GM19463 (cell line): ENCODE results near the gene FAM221B.

Experiments
- ATAC-seq: cut with Tn5 transposase; IDR thresholded peaks from one replicate; pipeline ENCODE4 v1.9.1; 2021; ENCODE audit warnings: mild to moderate bottlenecking, moderate library complexity; ENCODE audit not compliant: unreplicated experiment

Gene FAM221B

DNA sequence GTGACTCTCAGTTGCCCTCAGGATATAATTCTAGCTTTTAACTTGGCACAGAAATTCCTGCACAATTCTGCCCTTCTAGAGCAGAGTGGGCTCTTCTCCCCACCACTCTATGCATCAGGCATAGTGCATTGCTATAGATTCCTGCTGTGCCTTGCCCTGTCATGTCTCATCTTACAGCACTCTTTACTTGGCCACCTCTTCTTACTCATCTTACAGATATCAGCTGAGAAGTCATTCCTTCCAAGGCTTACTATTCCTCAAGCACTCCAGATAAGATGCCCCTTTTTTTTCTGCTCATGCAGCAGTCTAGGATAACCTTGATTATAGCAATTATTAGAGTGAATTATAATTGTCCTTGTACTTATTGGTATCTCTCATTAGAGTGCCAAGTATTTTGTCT, 5.6 kb downstream of the FAM221B start:
- ATAC-seq: no peak

DNA sequence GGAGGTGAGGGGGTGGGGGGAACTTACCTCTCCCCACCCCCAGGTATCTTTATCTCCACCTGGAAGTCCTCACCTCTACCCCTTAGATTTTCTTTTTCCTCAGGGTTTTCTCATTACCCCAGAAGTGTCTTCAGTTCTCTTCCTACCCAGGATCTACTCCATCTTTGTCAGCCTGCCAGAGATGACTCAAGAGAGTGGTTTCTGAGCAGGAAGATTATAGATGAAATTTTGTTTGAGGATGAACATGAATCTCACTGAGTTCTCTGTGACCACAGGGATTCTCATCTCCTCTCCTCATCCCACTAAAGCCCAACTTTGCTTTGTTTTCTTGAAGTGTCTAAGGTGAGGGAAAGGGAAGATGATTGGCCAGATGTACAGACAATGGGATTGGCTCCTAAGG, 8.5 kb downstream of the FAM221B start:
- no peak for ATAC-seq

DNA sequence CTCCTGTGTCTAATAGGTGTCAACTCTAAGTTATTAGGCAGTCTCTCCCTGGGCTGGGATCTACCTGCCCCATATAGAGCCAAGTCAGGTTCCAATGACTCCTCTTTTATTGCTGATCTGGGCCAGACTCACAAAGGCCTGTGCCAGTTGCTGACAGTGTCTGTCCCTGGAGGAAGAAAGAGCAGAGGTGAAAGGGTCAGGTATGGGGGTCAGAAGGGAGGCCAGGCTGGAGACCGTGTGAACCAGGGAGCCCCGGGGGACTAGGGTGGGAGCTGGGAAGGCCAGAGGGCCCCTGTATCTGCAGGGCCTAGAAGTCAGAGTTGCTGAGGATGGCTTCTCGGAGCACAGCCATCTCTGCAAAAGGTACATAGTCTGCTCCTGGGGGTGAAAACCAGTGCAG, 10.2 kb downstream of the FAM221B start:
- no peak for ATAC-seq

DNA sequence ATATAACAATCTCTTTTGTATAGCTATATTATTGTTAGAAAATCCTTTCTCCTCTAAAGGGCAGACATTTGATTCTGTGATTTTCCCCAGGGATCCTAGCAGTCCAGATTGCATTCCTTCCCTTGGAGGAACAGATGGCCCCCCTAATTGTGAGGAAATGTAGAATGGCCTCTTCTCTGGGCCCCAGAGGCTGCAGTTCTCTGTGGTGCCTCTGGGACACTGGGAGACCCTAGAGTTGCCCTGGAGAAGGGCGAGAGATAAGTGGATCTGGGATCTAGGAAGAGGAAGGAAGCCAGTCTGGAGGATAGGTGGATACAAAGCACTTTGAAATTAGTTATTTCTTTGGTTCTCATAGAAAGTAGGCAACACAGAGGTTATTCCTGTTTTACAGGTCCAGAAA, 11.8 kb downstream of the FAM221B start:
- ATAC-seq: no peak

DNA sequence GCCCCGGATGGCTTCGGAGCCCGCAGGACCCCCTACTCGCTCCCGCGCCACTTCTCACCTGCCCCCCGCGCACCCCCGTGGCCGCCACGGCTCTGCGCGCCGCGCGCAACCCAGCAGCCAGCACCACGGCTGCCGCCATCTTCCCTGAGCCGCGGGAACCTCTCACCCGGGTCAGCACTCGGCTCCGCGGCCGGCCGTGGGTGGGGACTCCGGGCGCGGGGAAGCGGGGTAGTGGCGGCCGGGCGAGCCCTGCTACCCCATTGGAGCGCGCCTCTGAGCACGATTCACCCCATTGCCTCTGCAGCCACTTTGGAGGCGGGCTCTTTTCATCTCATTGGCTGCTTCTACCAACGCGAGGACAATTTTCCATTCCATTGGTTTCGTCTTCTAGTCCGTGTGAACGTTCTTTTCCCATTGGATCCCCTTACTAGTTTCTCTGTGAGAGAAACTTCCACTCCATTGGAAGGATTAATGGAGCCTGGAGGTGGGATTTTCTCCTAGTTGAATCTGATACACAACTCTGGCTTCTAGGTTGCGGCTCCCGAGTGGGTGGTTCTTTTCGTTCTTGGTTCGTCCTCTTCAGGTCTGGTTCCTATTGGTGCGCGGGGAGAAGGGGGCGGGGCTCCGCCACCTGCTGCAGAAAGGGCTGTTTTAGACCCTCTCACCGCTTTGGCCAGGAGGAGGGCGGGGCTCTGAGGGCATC, 13.5 kb downstream of the FAM221B start, which contains the start of gene HINT2:
TSS of gene HINT2 (minus strand) at position 202 of the 703 bp plus-strand sequence. CDS start at position 139, 63 bp downstream.
- ATAC-seq: peak; percentile 73

DNA sequence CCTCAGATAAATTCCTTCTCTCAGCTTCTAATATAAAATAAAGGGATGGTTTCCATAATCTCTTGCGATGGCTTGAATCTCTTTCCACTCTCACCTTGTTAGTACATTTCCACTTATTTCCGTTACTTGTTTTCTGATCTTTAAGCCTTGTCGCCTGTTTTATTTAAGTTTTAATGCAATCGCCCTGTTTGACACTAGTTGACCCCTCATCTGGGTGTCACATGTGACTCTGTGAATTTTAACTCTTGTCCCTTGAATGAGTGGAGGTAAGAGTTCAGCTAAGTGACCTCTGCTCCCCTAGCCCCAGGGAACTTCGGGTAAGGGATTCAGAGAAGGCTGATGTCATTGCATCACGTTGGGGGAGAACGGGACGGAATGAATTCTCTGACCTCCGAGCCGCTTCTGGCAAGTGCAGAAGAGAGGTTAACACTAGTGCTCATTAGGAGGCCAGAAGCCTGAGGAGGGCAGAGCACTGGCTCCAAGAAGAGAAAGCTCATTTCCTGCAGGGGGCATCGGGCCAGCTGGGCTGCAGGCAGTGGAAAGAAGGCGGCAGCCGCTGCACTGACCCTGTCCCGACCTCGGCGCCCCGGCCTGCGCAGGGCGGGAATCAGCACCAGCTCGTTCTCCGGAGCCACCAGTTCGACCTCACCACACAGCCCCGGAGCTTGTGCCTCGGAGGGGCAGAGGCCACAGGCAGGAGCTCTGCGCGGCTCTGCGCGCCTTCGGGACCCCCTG, 14.3 kb downstream of the FAM221B start:
- peak; percentile 17 for ATAC-seq

DNA sequence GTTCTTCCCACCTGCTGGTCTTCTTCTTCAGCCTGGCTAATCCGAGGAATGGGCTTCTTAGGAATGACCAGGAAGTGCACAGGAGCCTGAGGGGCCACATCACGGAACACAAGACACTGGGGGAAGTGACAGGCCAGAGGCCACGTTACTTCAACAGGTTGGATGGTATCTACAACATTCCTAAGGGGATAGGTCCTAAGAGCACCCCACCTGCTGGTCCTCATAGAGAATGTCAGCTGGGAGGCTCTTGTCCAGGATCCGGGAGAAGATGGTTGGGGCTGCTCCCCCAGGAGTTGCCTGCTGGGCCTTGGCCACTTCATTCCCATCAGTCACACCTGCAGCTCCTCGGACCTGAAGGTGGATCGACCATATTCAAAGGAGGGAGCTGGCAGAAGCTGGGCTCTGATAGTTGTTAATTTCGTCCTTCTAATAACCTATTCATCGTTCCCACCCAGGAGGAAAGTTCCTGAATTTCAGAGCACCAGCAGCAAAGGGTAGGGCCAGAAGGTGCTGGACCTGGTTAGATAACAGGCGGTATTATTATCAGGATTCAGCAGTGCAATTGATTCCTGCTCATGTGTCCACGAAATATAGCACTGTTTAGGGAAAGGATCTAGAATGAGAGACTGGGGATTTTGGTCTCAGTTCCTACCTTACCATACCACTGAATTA, 15.0 kb downstream of the FAM221B start:
- no peak for ATAC-seq

DNA sequence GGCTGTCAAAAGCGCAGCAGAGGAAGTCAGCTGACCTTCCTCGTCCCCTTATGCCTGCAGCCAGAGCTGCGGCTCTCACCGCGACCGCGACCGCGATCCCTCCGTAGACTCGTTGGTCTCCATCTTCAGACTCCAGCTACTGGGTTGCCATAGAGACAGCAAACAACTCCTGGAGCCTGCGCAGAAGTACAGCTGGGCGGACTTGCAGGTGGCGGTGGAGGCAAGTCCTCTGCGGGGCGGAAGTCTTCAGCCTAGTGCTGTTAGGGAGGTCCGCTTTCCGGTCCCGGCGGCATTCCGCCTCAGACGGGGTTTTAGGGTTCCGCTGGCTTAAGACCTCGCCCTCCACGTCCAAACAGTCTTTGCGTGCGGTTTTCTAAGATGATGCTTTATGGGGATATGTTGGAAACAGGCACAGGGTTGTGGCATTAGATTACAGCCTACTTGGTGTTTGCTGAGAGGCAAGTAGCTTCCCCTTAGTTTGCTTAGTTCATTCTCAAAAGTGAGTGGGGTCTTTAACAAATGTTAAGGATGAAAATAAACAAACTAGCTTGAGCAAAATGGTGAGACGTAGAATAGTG, 16.4 kb downstream of the FAM221B start, which contains the start of gene SPAG8:
TSS of gene SPAG8 (minus strand) at position 238 of the 578 bp plus-strand sequence. CDS start at position 123, 115 bp downstream.
- peak; percentile 64 for ATAC-seq

DNA sequence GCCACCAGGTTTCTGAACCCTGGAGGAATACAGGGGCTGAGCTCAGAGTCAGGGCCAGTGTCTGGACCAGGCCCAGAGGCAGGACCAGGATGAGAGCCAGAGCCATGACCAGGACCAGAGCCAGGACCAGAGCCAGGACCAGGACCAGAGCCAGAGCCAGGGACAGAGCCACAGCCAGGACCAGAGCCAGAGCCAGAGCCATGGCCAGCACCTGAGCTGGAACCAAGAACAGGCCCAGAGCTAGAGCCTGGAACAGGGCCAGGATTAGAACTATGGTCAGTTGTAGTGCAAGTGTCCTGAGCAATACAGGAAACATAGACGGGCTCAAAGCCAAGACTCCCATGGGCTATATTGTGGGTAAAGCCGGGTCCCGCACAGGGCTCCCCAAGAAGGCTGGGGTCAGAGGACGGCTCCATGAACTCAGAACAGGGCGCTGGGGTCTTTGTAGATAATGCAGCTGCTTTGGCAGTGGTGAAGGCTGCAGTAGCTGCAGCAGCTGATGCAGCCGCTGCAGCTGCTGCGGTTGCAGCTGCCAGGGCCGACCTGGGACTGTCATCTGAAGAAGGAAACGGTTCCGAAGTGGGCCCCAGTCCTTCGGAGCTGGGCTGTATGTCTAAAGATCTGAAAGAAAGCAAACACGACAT, 17.0 kb downstream of the FAM221B start:
- no peak for ATAC-seq

DNA sequence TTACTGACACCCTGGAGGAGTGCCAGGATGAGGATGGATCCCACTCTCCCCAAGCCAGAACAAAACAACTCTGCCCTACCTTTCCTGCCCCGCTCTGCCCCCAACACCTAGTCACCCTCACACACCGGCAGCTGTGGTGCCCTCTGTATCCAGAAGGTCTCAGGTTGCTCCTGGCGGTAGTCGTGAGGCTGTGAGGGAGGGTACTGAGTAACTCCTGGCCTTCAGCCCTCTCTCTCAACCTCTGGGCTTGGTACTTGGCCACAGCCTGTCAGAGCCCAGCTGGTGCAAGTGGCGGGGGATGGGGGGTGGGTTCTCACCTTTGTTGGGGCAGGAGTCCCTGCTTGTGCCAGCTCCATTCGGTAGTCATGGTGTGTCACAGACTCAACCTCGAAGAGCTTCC, 18.4 kb downstream of the FAM221B start:
- no peak for ATAC-seq

DNA sequence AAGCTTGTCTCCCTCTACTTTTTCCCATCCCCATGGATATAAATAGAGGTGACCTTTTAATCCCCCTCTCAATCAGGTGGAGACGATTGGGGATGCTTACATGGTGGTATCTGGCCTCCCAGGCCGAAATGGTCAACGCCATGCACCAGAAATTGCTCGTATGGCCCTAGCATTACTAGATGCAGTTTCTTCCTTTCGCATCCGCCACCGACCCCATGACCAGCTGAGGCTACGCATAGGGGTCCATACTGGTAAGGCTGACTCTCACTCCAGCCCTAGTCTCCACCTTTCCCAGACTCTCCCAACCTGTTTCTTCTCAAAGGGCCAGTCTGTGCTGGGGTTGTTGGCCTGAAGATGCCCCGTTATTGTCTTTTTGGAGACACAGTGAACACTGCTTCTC, 20.1 kb downstream of the FAM221B start:
- no peak for ATAC-seq

DNA sequence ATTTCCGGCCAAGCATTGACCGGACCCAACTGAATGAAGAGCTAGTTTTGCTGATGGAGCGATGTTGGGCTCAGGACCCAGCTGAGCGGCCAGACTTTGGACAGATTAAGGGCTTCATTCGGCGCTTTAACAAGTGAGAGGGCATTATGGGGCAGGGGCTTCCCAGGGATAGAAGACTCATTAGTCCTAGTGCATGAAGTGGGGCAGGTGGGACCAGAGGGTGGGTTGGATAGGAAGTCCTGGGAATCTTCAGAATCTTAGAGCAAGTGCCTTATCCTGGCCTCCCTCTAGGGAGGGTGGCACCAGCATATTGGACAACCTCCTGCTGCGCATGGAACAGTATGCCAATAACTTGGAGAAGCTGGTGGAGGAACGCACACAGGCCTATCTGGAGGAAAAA, 22.4 kb downstream of the FAM221B start:
- ATAC-seq: no peak

DNA sequence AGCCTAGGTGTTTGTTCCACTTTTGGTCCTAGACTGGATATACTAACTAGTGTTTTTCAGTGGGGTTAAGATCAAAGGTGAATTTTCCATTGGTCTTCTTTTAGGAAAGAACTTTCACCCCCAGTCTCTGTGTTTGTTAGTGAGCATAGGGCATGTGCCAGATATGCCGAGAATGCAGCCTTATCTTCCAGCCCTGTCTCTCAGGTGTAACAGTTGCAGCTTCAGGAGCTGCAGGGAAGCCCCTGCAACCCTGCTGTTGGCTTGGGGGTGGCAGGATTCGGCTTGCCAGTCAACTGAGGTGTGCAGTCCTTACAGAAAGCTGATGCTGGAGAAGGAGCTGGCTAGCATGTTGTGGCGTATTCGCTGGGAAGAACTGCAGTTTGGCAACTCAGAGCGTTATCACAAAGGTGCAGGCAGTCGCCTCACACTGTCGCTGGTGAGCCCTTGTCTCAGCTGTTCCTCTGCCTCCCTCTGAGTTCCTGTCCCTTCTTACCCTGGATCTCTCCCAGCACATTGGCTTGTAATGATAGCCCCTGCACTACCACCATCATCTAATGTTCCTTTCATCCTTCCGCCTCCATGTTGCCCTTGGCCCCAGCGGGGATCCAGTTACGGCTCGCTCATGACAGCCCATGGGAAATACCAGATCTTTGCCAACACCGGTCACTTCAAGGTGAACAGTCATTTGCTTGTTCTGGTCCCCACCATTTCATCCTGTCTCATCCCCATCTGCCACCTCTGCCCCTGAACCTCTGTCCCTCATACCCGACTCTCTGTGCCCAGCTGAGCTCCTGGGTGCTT, 27.0 kb downstream of the FAM221B start:
- ATAC-seq: no peak

DNA sequence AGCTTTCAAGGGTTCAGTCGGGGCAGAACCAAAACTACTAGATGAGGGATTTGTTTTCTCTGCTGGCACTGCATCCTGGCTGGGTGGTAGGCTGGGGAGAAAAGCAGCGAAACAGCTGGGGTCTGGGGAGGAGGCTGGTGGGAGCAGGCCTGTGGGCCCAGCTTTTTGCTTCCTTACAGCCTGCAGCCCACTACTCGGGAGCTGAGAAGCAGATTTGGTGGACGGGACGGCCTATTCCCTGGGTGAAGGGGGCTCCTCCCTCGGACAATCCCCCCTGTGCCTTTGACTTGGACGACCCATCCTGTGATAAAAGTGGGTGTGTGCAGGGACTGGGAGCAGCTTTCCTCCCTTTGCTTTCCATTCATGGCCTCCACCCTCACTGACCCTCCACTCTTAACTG, 28.0 kb downstream of the FAM221B start:
- ATAC-seq: no peak

DNA sequence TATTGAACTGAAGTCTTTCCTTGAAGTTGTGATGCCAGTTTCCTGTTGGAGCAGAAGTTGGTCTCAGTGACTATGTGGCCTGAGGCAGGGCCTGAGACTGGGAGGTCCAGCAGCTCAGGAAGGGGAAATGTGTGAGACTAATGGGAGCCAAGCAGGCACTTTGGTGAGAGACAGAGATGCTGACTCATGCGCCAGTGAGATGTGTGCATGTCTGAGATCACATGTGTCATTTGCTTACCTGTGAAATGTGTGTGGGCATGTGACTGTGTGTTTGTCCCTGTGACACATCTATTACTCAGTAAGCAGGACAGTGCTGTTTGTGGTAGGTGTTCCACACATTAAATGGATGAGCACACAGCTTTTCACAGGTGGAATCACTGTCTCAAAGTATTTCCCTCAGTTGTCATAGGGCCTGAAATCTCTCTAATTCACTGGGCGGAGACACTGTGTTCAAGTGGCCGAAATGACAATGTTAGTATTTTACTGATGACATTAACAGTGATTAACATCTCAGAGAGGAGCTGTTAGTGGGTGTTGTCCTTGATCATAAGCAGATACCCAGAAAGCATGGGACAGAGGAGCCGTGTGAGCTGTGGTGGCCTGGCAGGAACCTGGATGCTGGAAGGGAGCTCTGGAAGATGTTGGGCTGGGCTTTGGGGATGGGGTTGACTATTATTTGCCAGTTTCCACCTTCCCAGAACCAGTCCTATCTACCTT, 29.7 kb downstream of the FAM221B start:
- ATAC-seq: no peak

DNA sequence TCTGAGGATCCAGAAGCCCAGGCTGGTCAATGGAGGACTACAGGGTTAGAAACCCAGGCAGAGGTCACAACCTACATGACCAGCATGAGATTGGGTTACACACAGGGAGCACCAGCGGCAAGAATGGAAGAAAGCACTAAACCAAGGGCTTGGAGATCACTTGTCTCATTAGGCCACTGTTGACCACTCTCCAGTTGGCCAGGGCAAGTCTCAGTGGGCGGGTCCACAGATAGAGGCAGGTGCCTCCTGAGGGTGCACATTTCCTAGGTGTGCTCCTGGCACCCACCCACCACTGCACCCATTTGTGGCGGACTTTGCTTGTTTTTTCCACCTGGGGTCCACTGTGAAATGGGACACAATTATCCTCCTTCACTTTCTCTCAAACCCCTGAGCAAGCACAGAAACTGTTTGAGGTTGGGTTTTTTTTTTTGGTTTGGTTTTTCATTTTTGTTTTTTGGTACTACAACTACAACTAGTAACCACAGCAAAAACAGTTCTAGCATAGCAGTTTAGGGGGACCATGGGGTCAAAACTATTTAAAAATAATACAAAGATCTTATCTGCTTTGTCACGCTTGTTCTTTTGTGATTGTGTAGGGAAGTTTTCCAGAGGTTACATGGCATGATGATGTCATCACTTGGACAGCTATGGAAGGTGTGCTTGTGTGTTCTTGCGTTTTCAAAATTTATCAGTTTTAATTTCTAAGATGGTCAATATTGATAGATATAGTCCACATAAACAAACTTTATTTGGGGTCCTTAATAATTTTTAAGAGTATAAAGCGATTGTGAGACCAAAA, 31.0 kb downstream of the FAM221B start:
- no peak for ATAC-seq

DNA sequence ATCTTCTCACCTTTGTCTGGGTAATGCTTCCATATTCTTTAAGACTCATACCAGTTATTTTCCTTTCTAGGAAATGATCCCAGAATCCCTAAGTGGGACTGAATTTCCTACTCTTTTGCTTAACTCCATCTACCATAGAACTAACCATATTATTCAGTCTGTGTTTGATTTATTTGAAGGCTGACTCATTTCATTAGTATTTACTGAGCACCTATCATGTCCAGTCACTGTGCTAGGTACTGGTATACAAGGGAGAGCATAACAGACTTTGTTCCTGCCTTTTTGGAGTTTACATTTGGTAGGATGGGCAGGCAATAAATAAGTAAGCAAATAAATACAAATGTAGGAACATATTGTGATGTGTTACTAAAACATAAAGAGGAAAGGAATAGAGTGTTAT, 32.8 kb downstream of the FAM221B start:
- ATAC-seq: no peak

DNA sequence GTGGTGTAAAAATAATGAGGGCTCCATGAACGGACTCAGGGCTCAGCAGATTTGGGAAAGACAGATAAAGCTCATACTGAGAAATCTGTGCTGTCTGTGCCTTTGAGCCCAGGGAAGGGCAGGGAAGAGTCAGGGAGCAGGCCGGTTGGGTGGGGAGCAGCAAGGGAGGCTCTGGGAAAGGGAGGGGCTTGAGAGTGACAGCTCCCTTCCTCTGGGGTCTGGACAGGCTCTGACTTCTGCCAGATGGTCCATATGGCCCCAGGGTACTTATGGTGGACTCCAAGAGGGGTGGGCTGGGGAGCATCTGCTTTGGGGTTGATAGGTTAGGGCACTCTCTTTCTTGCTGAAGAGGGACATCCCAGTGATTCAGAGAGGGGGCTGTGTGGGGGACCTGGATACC, 35.1 kb downstream of the FAM221B start:
- ATAC-seq: no peak

DNA sequence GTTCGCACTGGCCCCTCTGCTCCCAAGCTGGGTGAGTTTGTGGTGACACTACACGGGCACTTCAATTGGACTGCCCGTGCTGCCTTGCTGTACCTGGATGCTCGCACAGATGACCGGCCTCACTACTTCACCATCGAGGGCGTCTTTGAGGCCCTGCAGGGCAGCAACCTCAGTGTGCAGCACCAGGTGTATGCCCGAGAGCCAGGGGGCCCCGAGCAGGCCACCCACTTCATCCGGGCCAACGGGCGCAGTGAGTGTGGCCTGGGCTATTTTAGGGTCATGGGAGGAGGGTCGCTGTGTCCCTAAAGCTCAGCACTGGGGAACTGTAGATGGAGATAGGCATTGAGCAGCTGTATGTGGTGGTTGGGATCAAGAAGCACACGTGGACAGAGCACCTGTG, 35.7 kb downstream of the FAM221B start:
- no peak for ATAC-seq
